ENCODE results near the gene POLA2. TPM values are rescaled to one million over a fixed set of nuclear protein-coding genes. Genes with fewer than 3 reads are reported as not detected.

The POLA2 gene
- total RNA-seq, 1 experiment from 2014 or later = 37.7 TPM

DNA sequence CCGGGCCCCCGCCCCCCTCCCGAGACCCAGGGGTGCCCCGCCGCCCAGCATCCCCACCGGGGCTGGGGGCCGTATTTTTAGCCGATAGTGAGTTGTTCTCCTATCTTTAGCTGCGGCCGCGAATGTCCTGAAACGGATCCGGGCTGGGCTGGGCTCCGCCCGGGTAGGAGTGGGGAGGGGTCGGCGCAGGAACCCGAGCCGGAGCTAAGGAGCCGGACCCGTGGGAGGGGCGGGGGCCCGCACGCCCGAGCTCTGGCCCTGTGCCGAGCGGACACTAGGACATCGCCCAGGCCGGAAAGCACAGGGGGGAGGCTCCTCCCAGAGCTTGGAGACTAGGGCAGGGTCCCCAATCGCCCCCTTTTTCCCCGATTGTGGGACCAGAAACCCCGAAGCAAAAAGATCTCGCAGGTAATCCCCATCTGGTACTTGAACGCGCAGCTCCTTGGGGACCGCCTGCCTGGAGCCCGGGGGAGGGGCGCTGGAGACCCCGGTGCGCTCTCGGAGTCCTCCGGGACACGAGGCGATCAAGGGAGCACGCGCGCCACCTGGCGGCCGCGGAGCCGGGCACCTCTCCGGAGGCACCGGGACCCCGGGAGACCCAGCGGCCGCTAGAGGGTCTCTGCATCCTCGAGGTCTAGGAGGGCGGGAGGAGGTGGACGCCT is 53.6 kb downstream of the POLA2 start:
- Histone ChIP-seq H4K91ac (ENCODE audit: insufficient read length, low read depth, low read length) (no peak overlapping the region), H3T11ph (ENCODE audit: low read length) (no peak overlapping the region), H4K5ac (ENCODE audit: insufficient read length, low read depth, low read length) (no peak overlapping the region)

More for the DNA sequence above, 53.6 kb downstream of the POLA2 start:
- H3K23ac ChIP-seq (ENCODE audit: insufficient read length, low read depth, low read length) = no peak overlapping the region
- H3K79me1 ChIP-seq (ENCODE audit: insufficient read depth, low read depth, low read length, poor library complexity, severe bottlenecking) = no peaks in the 10 kb centered on the region
- no peaks in the 10 kb centered on the region for H4K20me1 ChIP-seq (ENCODE audit: control insufficient read depth, insufficient read depth, insufficient read length)
- H4K8ac ChIP-seq (replicated peaks; ENCODE audit: insufficient read length, low read depth, low read length) = no peak overlapping the region
- H3K18ac ChIP-seq (ENCODE audit: insufficient read length, low read depth, low read length) = no peak overlapping the region
- no peak overlapping the region for H3K56ac ChIP-seq (ENCODE audit: insufficient read length, low read depth, low read length)
- DNase-seq = peak; percentile 93
- H2AFZ ChIP-seq (ENCODE audit: low read length) = no peak overlapping the region
- H3K9ac ChIP-seq (ENCODE audit: extremely low read depth, insufficient read length, low read length) = peak overlapping the region; percentile 46
- Mint-ChIP-seq H3K27ac (no peak overlapping the region), H3K27me3 (ENCODE audit: low read depth) (peaks cover 35% of the 10 kb centered on the region), H3K36me3 (ENCODE audit: insufficient read depth in 1 of 3, low read depth in 3 of 3) (peaks cover under 1% of the 10 kb centered on the region in 3 experiments; a peak in 6 of 7 replicates), H3K4me3 (peak overlapping the region; percentile 77 to 88), H3K4me1 (peaks cover 29 to 46% of the 10 kb centered on the region in 2 experiments), H3K9me3 (no peaks in the 10 kb centered on the region)
- no peaks in the 10 kb centered on the region; the same call in 1 of the 2 replicates for H3K27me3 ChIP-seq (ENCODE audit: insufficient read depth, low read length)
- no CpG with 5 or more reads among the region's 59 CpGs for WGBS (ENCODE audit: extremely low coverage, insufficient read length, low lambda C conversion rate)
- no peak overlapping the region for H2AK5ac ChIP-seq (ENCODE audit: insufficient read length, low read length)
- no peak overlapping the region for H3K4ac ChIP-seq (ENCODE audit: low read depth, low read length)
- TF ChIP-seq, protein P1, sequence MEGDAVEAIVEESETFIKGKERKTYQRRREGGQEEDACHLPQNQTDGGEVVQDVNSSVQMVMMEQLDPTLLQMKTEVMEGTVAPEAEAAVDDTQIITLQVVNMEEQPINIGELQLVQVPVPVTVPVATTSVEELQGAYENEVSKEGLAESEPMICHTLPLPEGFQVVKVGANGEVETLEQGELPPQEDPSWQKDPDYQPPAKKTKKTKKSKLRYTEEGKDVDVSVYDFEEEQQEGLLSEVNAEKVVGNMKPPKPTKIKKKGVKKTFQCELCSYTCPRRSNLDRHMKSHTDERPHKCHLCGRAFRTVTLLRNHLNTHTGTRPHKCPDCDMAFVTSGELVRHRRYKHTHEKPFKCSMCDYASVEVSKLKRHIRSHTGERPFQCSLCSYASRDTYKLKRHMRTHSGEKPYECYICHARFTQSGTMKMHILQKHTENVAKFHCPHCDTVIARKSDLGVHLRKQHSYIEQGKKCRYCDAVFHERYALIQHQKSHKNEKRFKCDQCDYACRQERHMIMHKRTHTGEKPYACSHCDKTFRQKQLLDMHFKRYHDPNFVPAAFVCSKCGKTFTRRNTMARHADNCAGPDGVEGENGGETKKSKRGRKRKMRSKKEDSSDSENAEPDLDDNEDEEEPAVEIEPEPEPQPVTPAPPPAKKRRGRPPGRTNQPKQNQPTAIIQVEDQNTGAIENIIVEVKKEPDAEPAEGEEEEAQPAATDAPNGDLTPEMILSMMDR (conservative IDR thresholded peaks at IDR 0.05) = peak; percentile 100
- H3K79me2 ChIP-seq (ENCODE audit: insufficient read depth, low read length) = no peaks in the 10 kb centered on the region
- H3K4me2 ChIP-seq (ENCODE audit: insufficient read depth, insufficient read length, low read length) = peak overlapping the region; percentile 45
- H2BK12ac ChIP-seq (ENCODE audit: insufficient read length, low read depth, low read length) = no peak overlapping the region
- H2BK120ac ChIP-seq (ENCODE audit: low read depth, low read length, poor library complexity, severe bottlenecking) = no peak overlapping the region
- no peak overlapping the region for H2BK5ac ChIP-seq (ENCODE audit: insufficient read length, low read length)
- peaks cover 17% of the 10 kb centered on the region for H3K23me2 ChIP-seq (ENCODE audit: insufficient read length, low read depth, low read length, poor library complexity, severe bottlenecking)
- H3K14ac ChIP-seq (ENCODE audit: insufficient read depth, low read length) = peak overlapping the region; percentile 22; the same call in 1 of the 2 replicates
- no peak overlapping the region for H2BK20ac ChIP-seq (ENCODE audit: low read depth, low read length, poor library complexity, severe bottlenecking)
- no peak overlapping the region for H2BK15ac ChIP-seq (ENCODE audit: low read depth, low read length)
- no peaks in the 10 kb centered on the region for H3K9me3 ChIP-seq (ENCODE audit: control insufficient read depth, low read depth, low read length)
- H3K4me1 ChIP-seq (ENCODE audit: insufficient read depth, low read length) = peaks cover 5% of the 10 kb centered on the region; the same call in 1 of the 2 replicates
- no peak overlapping the region for H3K27ac ChIP-seq (ENCODE audit: insufficient read length, low read depth, low read length)

All from H9 (cell line).